Mucosa of stomach (tissue), 1 donor: ENCODE results near the gene ACAN.

Experiments
- H3K27me3 ChIP-seq: one replicate; pipeline ENCODE4 v1.7.0; 2013; ENCODE audit warnings: mild to moderate bottlenecking, low read length; ENCODE audit not compliant: control insufficient read depth, insufficient read depth
- H3K36me3 ChIP-seq: one replicate; pipeline ENCODE4 v1.7.0; 2013; ENCODE audit warnings: low read length; ENCODE audit not compliant: control insufficient read depth, insufficient read depth
- H3K4me1 ChIP-seq: one replicate; pipeline ENCODE4 v1.7.0; 2013; ENCODE audit warnings: mild to moderate bottlenecking, low read length; ENCODE audit not compliant: control insufficient read depth, insufficient read depth
- H3K4me3 ChIP-seq: one replicate; pipeline ENCODE4 v1.7.0; 2013; ENCODE audit warnings: low read length
- H3K9ac ChIP-seq: one replicate; pipeline ENCODE4 v1.7.0; 2013; ENCODE audit warnings: mild to moderate bottlenecking, low read length, moderate library complexity
- H3K9me3 ChIP-seq: one replicate; pipeline ENCODE4 v1.7.0; 2013; ENCODE audit warnings: mild to moderate bottlenecking, low read length, moderate library complexity; ENCODE audit not compliant: control insufficient read depth
- donor health status: Pancreatic carcinoma.

ACAN gene

DNA sequence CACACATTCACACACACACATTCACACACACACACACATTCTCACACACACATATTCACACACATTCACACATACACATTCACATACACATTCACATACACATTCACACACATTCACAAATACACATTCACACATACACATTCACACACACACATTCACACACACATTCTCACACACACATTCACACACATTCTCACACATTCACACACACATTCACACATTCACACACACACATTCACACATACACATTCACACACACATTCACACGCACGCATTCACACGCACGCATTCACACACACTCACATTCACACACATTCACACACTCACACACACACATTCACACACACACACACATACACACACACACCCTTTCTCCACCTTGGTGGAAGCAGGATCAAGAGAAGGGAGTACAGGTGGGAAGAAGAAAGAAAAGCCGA lies 97.8 kb downstream of the ACAN start:
- H3K4me1 ChIP-seq: peaks cover 21% of the 10 kb centered on the region

GRCh38 chr15:88901508-88902220 lies 98.4 kb downstream of the ACAN start:
- H3K27me3 ChIP-seq: no peaks in the 10 kb centered on the region
- no peak overlapping the region for H3K4me3 ChIP-seq
- H3K9me3 ChIP-seq: no peaks in the 10 kb centered on the region
- H3K36me3 ChIP-seq: no peaks in the 10 kb centered on the region
- peaks cover 21% of the 10 kb centered on the region for H3K4me1 ChIP-seq
- H3K9ac ChIP-seq: no peak overlapping the region

More for the DNA sequence above, 97.8 kb downstream of the ACAN start:
- no peak overlapping the region for H3K9ac ChIP-seq
- H3K4me3 ChIP-seq: no peak overlapping the region
- no peaks in the 10 kb centered on the region for H3K36me3 ChIP-seq
- peaks cover 3% of the 10 kb centered on the region for H3K27me3 ChIP-seq
- H3K9me3 ChIP-seq: no peaks in the 10 kb centered on the region

DNA sequence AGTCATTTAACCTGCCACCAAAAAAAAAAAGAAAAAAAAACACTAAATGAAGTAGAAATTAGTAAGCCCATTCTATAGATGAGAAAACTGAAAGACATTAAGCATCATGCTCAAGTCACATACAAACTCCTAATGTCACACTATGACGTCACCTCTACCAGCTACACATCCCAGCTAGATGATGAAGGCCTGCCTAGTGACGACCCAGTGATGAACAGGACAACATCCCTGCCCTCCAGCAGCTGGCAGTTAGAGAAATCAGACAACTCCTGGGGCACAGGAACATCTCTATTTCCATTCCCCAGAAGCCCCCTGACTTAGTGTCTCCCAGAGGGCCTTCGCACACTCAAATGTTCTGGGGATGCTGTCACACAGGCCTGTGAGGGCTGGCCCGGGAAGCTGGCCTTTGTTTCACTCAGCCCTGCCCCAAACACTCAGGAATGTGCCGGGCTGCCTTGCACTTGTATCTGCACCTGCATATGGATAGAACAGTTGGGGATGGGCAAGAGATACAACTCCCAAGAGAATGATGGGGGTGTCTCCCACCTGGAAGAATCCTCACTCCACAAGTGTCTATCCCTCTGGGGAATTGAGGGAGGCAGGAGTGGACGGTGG lies 99.1 kb downstream of the ACAN start:
- H3K36me3 ChIP-seq: no peaks in the 10 kb centered on the region

DNA sequence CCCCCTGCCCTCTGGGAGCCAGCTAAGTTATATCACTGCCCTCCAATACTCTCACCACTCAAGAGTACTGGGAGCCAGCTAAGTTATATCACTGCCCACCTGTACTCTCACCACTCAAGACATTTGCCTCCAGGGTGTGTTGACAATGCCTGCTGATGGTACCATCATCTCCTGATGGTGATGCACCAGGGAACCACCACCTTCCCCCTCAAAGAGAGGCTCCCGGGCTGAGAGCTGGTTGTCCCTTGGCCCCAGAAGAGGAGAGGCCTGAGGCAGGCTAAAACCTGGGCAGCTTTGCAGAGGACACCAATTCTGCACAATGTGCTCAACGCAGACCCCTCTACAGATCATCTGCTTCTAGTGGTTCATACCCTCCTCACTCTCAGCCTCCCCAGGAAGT lies 99.6 kb downstream of the ACAN start:
- Histone ChIP-seq H3K4me1 (peaks cover 12% of the 10 kb centered on the region), H3K9me3 (no peaks in the 10 kb centered on the region), H3K9ac (no peak overlapping the region), H3K27me3 (no peaks in the 10 kb centered on the region), H3K4me3 (no peak overlapping the region), H3K36me3 (no peaks in the 10 kb centered on the region)

More for the DNA sequence above, 99.1 kb downstream of the ACAN start:
- Histone ChIP-seq H3K9me3 (no peaks in the 10 kb centered on the region), H3K4me3 (no peak overlapping the region), H3K27me3 (no peaks in the 10 kb centered on the region), H3K4me1 (peaks cover 16% of the 10 kb centered on the region), H3K9ac (no peak overlapping the region)

- Histone ChIP-seq H3K36me3 (no peaks in the 10 kb centered on the region), H3K9me3 (no peaks in the 10 kb centered on the region), H3K27me3 (no peaks in the 10 kb centered on the region), H3K4me3 (no peak overlapping the region), H3K4me1 (peaks cover 12% of the 10 kb centered on the region), H3K9ac (no peak overlapping the region)
Observed at GRCh38 chr15:88904257-88904623, 101.0 kb downstream of the ACAN start.

- no peaks in the 10 kb centered on the region for H3K36me3 ChIP-seq
- H3K9ac ChIP-seq: no peak overlapping the region
- no peaks in the 10 kb centered on the region for H3K9me3 ChIP-seq
- peaks cover 12% of the 10 kb centered on the region for H3K4me1 ChIP-seq
- no peaks in the 10 kb centered on the region for H3K27me3 ChIP-seq
- no peak overlapping the region for H3K4me3 ChIP-seq
Observed at GRCh38 chr15:88904624-88905327, 101.5 kb downstream of the ACAN start.

DNA sequence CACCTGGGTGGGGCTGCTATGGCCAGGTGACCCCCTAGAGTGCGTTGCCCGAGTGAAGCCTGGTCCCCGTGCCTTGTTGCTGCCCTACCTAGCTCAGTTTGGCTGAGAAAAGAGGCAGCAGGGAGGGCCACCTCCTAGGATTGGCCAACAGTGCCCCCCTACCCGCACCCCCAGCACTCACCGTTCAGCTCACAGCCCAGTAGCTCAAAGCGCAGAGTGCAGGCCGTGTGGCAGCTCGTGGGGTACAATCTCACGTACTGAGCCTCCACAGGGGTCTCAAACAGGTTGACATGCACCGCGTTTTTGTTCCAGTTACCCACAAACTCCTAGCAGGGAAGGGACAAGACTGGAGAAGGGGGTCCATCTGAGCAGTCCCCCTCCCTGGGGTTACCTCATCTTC lies 102.3 kb downstream of the ACAN start:
- no peak overlapping the region for H3K9ac ChIP-seq
- H3K9me3 ChIP-seq: no peaks in the 10 kb centered on the region
- no peak overlapping the region for H3K4me3 ChIP-seq
- H3K4me1 ChIP-seq: peaks cover 12% of the 10 kb centered on the region
- H3K27me3 ChIP-seq: no peaks in the 10 kb centered on the region
- H3K36me3 ChIP-seq: no peaks in the 10 kb centered on the region

DNA sequence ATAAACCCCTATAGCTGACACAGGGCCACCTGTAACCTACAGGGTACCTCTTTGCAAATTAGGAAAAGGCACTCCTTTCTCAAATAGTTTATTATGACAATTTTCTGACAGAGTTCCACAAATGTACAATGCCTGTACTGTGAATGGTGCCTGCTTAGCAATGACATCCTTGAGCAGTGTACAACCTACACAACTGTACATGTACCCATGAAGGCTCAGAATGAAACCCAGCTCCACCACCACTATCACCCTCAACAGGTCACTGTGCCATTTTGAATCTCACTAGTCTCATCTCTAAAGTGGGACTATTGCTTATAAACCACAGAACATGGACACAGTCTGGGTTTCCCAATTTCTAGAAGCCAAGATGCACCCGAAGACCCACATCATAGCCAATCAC lies 102.9 kb downstream of the ACAN start:
- Histone ChIP-seq H3K9me3 (no peaks in the 10 kb centered on the region), H3K4me3 (no peak overlapping the region), H3K4me1 (peaks cover 12% of the 10 kb centered on the region), H3K36me3 (no peaks in the 10 kb centered on the region), H3K27me3 (no peaks in the 10 kb centered on the region), H3K9ac (no peak overlapping the region)

DNA sequence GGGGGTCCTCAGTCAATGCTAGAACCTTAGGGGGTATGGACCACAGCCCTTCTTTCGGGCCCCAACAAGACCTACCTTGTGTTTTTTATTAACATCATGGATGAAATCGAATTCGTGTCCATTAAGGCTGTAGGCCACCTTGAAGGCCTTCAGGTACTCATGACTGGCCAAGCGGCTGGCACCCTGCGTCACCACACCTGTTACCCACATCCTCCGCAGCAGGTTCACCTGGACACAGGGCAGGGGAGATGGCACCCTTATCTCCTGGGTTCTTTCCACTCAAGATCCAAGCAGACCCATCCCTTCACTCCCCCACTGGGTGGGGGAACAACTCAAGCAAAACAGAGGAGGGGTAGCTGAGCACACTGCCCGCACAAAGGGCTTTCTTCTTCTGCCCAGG lies 103.3 kb downstream of the ACAN start:
- Histone ChIP-seq H3K4me3 (no peak overlapping the region), H3K9me3 (no peaks in the 10 kb centered on the region), H3K9ac (no peak overlapping the region), H3K36me3 (no peaks in the 10 kb centered on the region), H3K4me1 (peaks cover 12% of the 10 kb centered on the region), H3K27me3 (no peaks in the 10 kb centered on the region)

DNA sequence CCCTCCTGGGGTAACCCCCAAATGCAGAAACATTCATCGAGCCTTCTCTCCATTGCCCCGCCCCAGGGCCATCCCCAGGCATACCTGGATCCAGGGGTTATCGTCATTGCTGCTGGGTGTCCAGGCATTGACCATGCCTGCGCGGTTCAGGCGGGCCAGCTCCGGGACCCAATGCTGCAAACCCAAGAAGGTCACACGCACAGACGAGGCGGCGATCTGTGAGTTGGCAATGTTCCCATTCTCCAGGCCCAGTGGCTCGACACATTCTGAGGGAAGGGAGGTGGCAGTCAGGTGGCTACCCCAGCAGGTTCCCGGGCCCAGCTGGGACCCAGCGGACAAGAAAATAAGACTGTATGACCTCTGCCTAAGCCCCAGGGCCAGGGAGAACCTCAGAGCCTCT lies 103.9 kb downstream of the ACAN start:
- Histone ChIP-seq H3K9me3 (no peaks in the 10 kb centered on the region), H3K9ac (no peak overlapping the region), H3K4me3 (no peak overlapping the region), H3K4me1 (peaks cover 12% of the 10 kb centered on the region), H3K36me3 (no peaks in the 10 kb centered on the region), H3K27me3 (no peaks in the 10 kb centered on the region)

DNA sequence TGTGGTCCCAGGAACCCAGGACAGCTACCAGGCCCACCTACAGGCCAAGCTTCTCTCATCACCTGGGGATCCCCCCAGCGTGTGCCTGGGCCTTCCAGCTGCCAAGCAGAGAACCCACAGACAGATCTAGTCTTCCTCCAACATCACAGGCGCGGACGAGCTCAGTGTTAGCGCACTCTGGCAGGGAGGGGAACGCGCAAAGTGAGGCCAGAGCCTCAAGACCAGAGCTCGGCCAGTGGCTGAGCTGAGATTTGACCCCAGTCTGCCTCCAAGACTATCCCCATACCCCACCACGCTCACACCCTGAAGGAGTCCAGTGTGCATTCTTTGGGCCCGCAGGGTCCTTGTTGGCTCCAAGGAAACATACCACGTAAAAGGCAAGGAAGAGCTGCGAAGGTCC lies 104.9 kb downstream of the ACAN start:
- no peaks in the 10 kb centered on the region for H3K36me3 ChIP-seq
- H3K27me3 ChIP-seq: peaks cover 4% of the 10 kb centered on the region
- H3K4me1 ChIP-seq: peaks cover 12% of the 10 kb centered on the region
- H3K9ac ChIP-seq: no peak overlapping the region
- no peak overlapping the region for H3K4me3 ChIP-seq
- no peaks in the 10 kb centered on the region for H3K9me3 ChIP-seq
